GM18868 (cell line): Measurements from ENCODE around the gene AP4S1.
"Not testable (repeated sequence)": the region's sequence is repeated elsewhere in the genome, so short reads cannot be mapped to it uniquely, and the experiment has no call there.

Experiments used
- ATAC-seq: cut with Tn5 transposase; IDR thresholded peaks from one replicate; pipeline ENCODE4 v1.9.1; 2021; ENCODE audit warnings: mild to moderate bottlenecking, moderate library complexity; ENCODE audit not compliant: unreplicated experiment

The AP4S1 gene

DNA sequence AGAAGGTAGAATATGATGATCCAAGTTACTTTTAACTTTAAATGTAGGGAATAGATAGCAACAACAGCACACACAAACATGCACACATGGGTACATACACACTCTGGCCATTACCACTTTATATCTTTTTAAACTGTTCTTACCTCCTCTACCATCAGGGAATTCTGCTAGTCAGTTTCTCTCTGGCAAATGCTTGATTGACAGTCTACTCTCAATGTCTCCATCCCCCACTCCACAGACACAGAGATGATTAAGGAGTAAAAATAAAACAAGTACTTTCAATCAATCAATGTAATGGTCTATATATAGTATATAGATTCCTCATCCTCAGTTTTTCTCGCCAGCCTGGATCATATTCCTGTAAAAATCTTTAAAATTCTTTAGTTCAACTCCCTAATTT, 16.9 kb downstream of the AP4S1 start:
- ATAC-seq, result no peak

DNA sequence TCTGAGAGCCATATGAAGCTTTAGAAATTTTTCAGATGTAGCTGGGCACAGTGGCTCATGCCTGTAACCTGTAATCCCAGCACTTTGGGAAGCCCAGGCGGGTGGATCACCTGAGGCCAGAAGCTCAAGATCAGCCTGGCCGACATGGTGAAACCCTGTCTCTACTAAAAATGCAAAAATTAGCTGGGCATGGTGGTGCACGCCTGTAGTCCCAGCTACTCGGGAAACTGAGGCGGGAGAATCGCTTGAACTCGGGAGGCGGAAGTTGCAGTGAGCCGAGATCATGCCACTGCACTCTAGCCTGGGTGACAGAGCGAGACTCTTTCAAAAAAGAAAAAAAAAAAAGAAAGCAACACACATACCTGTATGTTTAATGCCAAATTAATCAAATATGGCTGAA, 17.4 kb downstream of the AP4S1 start:
- ATAC-seq, result not testable (repeated sequence)

DNA sequence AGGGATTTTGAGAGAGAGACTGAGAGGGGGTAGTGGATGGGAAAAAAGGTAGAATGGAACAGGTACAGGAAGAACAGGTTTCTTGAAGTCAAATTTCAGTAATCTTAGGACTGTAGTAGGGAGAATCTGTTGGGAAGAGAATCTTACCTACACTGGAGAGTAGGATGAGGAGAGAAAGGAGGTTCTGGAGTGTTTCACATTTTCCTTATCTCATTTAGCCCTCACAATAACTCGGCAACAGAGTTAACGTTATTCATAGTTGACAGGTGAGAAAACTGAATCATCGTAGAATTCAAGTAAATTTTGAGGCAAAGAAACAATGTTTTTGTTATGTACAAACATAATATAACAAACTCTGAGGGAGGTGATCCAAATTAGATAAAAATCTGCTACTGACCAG, 17.9 kb downstream of the AP4S1 start:
- ATAC-seq, result no peak

DNA sequence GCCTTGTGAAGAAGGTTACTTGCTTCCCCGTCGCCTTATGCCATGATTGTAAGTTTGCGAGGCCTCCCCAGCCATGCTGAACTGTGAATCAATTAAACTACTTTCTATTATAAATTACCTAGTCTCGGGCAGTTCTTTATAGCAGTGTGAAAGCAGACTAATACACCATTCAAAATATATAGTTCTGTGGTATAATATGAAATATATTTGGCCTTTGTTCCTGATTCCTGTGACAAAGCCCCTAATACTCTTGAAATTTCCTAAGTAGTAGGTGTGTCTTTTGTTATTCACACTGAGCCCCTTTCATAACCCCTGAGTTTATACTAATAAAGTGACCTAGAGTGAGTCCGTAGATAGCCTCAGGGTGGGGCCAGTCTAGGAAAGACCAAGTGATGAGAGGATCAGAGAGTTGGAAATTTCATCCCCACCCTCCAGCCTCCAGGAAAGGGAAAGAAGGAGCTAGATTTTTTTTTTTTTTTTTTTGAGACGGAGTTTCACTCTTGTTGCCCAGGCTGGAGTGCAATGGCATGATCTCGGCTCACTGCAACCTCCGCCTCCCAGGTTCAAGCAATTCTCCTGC, 20.1 kb downstream of the AP4S1 start:
- ATAC-seq, result no peak

DNA sequence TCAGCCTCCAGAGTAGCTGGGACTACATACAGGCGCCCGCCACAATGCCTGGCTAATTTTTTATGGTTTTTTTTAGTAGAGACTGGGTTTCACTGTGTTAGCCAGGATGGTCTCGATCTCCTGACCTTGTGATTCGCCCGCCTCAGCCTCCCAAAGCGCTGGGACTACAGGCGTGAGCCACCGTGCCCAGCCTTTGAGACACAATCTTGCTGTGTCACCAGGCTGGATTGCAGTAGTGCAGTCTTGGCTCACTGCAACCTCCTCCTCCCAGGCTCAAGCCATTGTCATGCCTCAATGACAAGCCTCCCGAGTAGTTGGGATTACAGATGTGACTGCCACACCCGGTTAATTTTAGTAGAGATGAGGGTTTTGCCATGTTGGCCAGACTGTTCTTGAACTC, 22.1 kb downstream of the AP4S1 start:
- no peak for ATAC-seq

DNA sequence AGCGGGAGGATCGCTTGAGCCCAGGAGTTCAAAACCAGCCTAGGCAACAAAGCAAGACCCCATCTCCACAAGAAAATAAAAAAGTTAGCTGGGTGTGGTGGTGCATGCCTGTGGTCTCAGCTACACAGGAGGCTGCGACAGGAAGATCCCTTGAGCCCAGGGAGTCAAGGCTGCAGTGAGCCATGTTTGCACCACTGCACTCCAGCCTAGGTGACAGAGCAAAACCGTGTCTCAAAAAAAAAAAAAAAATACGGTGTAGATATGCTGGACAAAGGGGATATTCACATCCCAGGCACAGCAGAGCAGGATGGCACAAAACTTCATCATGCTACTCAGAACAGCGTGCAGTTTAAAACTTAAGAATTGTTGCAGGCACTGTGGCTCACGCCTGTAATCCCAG, 25.6 kb downstream of the AP4S1 start:
- no peak for ATAC-seq

DNA sequence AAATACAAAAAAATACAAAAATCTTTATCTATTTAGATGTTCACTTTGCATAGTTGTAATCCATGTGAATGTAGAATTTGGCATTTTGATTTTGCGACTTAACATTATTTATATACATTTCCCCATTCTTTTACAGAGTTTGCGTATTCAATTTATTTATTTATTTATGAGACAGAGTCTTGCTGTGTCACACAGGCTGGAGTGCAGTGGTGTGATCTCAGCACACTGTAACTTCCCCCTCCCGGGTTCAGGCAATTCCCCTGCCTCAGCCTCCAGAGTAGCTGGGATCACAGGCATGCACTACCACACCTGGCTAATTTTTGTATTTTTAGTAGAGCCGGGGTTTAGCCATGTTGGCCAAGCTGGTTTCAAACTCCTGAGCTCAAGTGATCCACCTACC, 26.1 kb downstream of the AP4S1 start:
- no peak for ATAC-seq

DNA sequence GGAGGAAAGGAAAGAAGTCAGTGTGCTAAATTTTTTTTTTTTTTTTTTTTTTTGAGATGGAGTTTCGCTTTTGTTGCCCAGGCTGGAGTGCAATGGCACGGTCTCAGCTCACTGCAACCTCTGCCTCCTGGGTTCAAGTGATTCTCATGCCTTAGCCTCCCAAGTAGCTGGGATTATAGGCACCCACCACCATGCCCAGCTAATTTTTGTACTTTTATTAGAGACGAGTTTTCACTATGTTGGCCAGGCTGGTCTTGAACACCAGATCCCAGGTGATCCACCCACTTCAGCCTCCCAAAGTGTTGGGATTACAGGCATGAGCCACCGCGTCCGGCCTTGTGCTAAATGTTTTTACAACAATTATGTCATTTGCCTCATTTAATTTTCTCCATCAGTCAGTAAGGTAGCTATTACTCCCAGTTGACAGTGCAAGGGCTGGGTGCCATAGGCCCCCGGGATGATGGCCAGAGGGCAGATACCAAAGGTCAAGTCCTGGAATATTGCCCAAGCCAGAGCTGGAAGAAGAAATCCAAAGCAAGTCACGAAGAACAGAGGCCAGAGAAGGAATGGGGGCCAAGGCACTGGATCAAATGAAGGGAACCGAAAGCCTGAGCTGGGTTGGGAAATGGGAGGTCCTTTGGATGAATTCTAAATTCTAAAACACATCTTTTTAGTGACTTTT, 27.6 kb downstream of the AP4S1 start:
- ATAC-seq, result not testable (repeated sequence)

DNA sequence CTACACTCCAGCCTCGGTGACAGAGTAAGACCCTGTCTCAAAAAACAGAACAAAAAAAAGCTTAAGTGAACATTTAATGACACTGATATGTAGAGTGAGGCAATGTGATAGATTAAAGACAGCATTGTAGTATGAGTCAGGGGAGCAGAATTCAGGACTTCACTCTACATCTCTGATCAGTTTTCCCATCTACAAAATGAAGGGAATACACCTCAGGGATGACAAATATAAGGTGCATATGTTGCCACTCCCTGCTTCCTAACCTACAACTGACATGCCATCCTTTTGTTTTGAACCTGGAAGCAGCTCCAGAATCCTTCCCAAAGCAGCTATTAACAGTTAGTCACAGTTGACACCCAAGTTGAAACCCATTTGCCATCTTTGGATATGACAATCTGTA, 31.6 kb downstream of the AP4S1 start:
- ATAC-seq, result no peak

DNA sequence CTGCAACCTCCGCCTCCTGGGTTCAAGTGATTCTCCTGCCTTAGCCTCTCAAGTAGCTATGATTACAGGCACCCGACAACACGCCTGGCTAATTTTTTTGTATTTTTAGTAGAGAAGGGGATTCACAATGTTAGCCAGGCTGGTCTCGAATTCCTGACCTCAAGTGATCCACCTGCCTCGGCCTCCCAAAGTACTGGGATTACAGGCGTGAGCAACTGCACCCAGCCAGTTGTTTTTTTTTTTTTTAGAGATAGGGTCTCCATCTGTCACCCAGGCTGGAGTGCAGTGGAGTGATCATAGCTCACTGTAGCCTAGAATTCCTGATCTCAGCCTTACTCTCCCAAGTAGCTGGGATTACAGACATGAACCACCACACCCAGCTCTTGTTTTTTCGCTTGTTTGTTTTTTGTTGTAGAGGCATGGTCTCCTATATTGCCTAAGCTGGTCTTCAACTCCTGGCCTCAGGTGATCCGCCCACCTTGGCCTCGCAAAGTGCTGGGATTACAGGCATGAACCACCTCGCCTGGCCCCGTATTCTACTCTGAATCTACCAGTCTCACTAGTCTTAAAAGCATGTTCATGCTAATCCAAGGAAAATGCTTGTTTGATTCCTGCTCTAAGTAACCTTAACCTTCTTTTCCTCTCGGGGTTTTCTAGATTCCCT, 32.4 kb downstream of the AP4S1 start:
- ATAC-seq, result no peak

DNA sequence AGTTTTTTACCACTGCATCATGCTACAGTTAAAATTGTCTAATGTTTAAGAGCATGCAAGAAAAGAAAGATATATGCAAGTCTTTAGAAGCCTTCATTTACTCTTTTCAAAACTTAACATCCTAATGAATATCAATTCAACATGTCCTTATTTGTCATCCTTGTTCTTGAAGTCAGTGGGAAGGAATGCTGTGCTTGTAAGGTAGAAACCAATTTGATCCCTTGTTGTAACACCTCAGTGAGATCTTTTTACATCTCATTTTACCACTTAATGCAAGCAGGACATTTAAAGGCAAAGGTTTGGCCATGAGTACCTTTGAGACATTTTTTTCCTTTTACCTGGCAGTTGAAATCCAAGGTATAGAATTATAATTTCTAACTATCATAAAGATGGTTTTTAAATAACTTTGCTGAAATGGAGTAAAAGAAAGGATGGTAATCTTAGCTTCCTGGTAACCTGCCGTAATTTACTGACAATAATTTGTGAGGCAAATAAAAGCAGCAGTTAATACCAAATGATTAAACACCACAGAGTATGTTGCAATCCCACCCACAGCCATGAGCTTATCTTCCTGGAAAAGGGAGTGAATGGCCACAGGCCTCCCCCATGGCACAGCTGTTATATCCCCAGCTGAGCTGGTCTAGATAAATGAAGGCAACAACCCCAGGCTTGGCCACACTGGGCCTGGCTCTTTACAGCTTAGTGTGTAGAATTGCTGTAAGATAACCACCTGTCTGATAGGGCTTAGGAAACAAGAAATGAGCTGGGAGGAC, 33.9 kb downstream of the AP4S1 start:
- no peak for ATAC-seq

DNA sequence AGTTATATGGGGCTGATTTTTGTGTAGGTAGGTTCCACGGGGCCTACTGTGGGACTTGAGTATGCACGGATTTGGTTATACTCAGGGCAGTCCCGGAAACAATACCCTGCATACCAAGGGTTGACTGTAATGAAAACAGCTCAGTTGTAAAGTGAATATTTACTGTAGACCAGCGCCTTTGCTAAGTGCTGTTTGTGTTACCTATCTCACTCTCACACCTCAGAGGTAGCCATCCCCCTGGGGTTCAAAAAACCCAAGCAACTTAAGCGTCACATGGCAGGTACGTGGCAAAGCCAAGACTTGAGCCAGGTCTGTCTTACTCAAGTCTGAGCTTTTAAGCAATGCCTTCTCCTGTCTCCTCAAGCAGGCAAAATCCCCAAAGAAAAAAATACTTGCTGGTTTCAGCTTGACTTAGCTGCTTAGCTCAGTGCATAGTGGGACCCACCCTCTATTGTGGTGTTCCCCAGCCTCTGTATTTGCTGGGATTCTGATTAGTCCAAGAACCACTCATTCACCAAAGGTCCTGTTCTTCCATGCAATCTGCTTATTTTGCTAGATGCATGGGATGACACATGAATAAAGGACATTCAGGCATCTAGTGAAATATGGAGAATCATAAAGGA, 34.9 kb downstream of the AP4S1 start:
- ATAC-seq, result no peak

DNA sequence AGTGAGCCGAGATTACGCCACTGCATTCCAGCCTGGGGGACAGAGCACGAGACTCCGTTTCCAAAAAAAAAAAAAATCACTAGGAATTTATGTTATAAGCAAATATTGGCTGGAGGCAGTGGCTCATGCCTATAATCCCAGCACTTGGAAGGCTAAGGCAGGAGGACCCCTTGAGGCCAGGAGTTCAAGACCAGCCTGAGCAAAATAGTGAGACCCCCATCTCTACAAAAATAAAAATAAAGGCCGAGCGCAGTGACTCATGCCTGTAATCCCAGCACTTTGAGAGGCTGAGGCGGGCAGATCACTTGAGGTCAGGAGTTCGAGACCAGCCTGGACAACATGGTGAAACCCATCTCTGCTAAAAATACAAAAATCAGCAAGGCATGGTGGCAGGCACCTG, 37.5 kb downstream of the AP4S1 start:
- not testable (repeated sequence) for ATAC-seq

DNA sequence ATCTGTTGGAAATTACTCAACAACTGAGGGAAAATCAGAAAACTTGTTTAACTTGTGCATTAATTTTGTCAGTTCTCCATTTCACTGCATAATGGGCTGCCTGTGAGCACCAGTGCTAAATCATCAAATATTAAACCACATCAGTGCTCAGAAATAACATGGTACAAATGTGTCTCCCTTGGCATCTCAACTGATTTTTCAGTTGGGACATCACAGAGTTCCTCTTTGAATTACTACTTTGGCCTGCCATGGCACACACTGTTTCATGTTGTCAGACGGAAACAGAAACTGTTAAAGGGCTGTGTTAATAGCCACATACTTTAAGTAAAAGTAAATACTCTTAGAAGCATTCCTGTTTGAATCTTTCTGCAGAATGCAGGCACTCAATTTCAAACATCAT, 42.8 kb downstream of the AP4S1 start:
- ATAC-seq, result peak; percentile 78

DNA sequence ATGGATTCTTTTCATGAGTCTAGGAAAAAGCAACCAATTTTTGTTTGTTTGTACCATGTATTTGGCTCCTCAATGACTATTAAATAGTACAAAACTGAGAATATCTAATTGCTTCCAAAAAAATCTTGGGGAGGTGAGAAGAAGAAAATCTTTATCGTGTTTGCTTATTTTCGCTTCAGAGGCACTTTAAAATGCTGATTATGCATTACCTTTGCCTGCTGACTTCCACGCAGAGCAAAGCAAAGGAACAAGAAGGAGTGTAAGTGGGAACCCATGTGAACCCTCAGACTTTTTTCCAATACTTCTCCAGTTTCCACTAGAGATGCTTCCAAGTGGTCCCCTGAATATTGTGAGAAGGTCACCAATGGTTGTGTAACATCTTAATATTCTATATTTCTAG, 43.9 kb downstream of the AP4S1 start:
- no peak for ATAC-seq

DNA sequence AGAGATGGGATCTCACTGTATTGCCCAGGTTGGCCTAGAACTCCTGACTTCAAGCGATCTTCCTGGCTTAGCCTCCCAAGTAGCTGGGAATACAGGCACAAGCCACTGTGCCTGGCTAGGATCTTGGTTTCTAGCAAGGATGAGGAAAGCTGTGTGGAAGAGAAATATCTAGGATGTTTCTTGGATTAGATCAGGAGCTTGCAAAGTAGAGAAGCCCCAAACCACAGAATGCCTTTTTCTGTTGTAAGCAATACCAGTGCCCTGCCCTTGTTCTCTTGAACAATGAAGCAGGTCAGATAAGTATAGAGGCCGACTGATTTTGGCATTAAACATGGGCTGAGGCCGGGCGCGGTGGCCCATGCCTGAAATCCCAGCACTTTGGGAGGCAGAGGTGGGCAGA, 45.0 kb downstream of the AP4S1 start:
- ATAC-seq, result no peak

DNA sequence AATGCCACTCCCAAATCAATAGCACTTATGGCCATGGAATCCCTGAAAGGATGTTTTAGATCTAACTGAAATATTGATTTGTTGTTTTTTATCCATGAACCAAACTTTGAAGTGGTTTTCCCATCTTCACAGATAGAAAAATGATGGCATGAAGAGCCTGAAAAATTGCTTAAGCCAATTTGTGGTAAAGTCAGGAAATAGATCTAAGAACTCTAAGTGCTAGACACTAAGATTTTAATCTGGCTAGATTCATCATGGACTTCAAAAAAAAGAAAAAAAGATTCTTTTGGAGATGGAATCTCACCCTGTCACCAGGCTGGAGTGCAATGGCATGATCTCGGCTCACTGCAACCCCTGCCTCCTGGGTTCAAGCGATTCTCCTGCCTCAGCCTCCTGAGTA, 45.7 kb downstream of the AP4S1 start:
- ATAC-seq, result no peak

DNA sequence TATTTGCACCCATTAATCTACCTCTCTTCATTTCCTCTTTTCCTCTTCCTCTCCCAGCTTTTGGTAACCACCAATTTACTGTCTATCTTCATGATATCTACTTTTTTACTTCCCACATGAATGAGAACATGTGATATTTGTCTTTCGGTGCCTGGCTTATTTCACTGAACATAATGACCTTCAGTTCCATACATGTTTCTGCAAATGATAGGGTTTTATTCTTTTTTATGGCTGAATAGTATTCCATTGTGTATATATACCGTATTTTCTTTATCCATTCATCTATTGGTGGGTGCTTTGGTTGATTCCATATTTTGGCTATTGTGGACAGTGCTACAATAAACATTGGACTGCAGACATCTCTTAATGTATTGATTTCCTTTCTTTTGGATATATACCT, 49.7 kb downstream of the AP4S1 start:
- ATAC-seq, result no peak

DNA sequence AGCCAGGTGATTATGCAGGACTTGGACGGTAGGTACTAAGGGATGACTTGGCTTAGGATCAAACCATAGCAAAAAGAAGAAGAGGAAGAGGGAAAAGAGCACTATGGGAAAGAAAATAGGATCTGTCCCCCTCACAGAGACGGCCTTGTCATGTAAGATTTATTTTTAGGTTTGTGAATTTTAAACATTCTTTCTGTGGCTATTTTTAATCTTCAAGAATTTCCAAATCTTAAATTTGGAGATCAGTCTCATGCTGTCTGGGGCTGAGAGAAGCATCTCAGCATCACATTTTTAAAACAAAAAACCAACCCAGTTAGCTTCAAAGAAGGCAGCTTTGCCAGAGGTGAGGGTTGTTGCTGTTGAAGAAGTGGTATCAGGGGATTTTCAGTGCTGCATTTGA, 53.3 kb downstream of the AP4S1 start:
- no peak for ATAC-seq

DNA sequence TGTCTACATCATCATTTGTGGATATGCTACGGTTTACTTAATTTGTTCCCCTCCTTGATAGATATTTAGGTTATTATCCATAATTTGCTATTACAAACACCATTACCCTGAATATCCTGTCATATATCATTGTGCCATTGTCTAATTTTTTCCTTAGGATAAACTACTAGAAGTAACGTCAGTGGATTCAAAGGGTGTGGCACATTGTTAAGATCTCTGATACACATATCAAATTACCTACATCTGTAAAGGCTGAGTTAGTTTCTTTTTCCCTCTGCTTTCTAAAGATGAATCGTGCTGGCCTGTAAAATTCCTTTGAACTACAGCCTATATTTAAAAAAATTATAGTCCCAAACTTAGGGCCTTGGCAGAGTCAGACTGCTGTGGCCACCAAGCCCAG, 54.6 kb downstream of the AP4S1 start:
- ATAC-seq, result no peak

DNA sequence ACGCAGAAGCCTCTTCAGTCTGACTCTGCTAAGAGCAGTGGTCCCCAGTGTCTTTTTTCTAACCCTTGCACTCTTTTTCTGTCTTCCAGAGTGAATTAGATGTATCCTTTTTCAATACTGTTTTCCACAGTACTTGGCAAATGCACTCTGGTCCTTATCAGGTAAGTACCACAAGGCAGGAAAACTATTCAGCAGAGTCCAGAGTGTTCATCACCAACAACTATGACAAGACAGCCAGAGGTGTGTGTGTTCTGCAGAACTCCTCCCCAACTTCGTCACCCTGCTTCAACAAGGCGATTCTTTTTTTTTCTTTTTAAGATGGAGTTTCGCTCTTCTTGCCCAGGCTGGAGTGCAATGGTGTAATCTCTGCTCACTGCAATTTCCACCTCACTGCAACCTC, 55.0 kb downstream of the AP4S1 start:
- ATAC-seq, result no peak
